NCI-H1694 treated with DMSO at 0.1 percent for 48 hours (cell line): ENCODE data around the gene ANKRD18A.

Source experiments
- DNase-seq: peaks from one replicate; lab custom pipeline; 2025; lab: John Stamatoyannopoulos, UW

ANKRD18A gene

GRCh38 chr9:38620483-38621433 is at the start of gene ANKRD18A:
ANKRD18A (minus strand) TSS chr9:38620596; CDS start chr9:38620285, 311 bp downstream.
- DNase-seq = peak; percentile 88

- DNase-seq = no peak
Observed at GRCh38 chr9:38668791-38669466, 48.5 kb upstream of the ANKRD18A start.

- peak; percentile 40 for DNase-seq
Observed at GRCh38 chr9:38662763-38663593, 42.6 kb upstream of the ANKRD18A start.

GRCh38 chr9:38659538-38659937 is 39.1 kb upstream of the ANKRD18A start:
- no peak for DNase-seq

GRCh38 chr9:38656896-38657295 is 36.5 kb upstream of the ANKRD18A start:
- no peak for DNase-seq

- no peak for DNase-seq
Observed at GRCh38 chr9:38652486-38652885, 32.1 kb upstream of the ANKRD18A start.

- DNase-seq = no peak
Observed at GRCh38 chr9:38652044-38652443, 31.6 kb upstream of the ANKRD18A start.

GRCh38 chr9:38651400-38652042 is 31.1 kb upstream of the ANKRD18A start:
- no peak for DNase-seq

GRCh38 chr9:38650564-38650963 is 30.2 kb upstream of the ANKRD18A start:
- DNase-seq = no peak

GRCh38 chr9:38649731-38650363 is 29.5 kb upstream of the ANKRD18A start:
- DNase-seq = no peak

- no peak for DNase-seq
Observed at GRCh38 chr9:38644601-38645000, 24.2 kb upstream of the ANKRD18A start.

- no peak for DNase-seq
Observed at GRCh38 chr9:38643815-38644173, 23.4 kb upstream of the ANKRD18A start.

GRCh38 chr9:38642951-38643814 is 22.8 kb upstream of the ANKRD18A start:
- DNase-seq = no peak

- DNase-seq = peak; percentile 88
Observed at GRCh38 chr9:38641985-38642864, 21.8 kb upstream of the ANKRD18A start.

- DNase-seq = no peak
Observed at GRCh38 chr9:38641142-38641541, 20.7 kb upstream of the ANKRD18A start.

- DNase-seq = no peak
Observed at GRCh38 chr9:38639577-38639940, 19.2 kb upstream of the ANKRD18A start.

GRCh38 chr9:38638881-38639576 is 18.6 kb upstream of the ANKRD18A start:
- DNase-seq = no peak

GRCh38 chr9:38634315-38634714 is 13.9 kb upstream of the ANKRD18A start:
- no peak for DNase-seq

- no peak for DNase-seq
Observed at GRCh38 chr9:38629511-38629910, 9.1 kb upstream of the ANKRD18A start.
